ENCODE data around the gene NIPSNAP2.

NIPSNAP2 gene

DNA sequence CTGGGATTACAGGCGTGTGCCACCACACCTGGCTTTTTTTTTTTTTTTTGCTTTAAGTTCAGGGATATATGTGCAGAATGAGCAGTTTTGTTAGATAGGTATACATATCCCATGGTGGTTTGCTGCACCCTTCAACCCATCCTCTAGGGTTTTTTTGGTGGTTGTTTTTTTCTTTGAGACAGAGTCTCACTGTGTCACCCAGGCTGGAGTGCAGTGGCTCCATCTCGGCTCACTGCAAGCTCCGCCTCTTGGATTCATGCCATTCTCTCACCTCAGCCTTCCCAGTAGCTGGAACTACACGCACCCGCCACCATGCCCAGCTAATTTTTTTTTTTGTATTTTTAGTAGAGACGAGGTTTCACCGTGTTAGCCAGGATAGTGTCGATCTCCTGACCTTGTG is 84.4 kb downstream of the NIPSNAP2 start:
- DNase-seq: peak; percentile 59
